ENCODE results near the gene CFAP100.

CFAP100 gene

GRCh38 chr3:126456211-126456610, 61.5 kb downstream of the CFAP100 start:
- DNase-seq (ENCODE audit: insufficient read length, low spot score) (no peak), FAIRE-seq (no peak)
- TF ChIP-seq CTCF (IDR thresholded peaks at IDR 0.05; ENCODE audit: insufficient read depth, missing control alignments), result no peak

- FAIRE-seq (no peak), DNase-seq (ENCODE audit: insufficient read length, low spot score) (no peak)
- no peak for TF ChIP-seq CTCF (IDR thresholded peaks at IDR 0.05; ENCODE audit: insufficient read depth, missing control alignments)
Observed at GRCh38 chr3:126456766-126457388, 62.2 kb downstream of the CFAP100 start.

- no peak for FAIRE-seq
- DNase-seq (ENCODE audit: insufficient read length, low spot score), result no peak
- TF ChIP-seq CTCF (IDR thresholded peaks at IDR 0.05; ENCODE audit: insufficient read depth, missing control alignments), result no peak
Observed at GRCh38 chr3:126459111-126459762, 64.5 kb downstream of the CFAP100 start.

GRCh38 chr3:126459763-126460127, 65.0 kb downstream of the CFAP100 start:
- no peak for FAIRE-seq
- no peak for TF ChIP-seq CTCF (IDR thresholded peaks at IDR 0.05; ENCODE audit: insufficient read depth, missing control alignments)
- no peak for DNase-seq (ENCODE audit: insufficient read length, low spot score)

- no peak for FAIRE-seq
- TF ChIP-seq CTCF (IDR thresholded peaks at IDR 0.05; ENCODE audit: insufficient read depth, missing control alignments), result no peak
Observed at GRCh38 chr3:126460381-126460780, 65.7 kb downstream of the CFAP100 start.

GRCh38 chr3:126461450-126462070, 66.9 kb downstream of the CFAP100 start:
- no peak for TF ChIP-seq CTCF (IDR thresholded peaks at IDR 0.05; ENCODE audit: insufficient read depth, missing control alignments)
- DNase-seq (ENCODE audit: insufficient read length, low spot score) (no peak), FAIRE-seq (no peak)

More at GRCh38 chr3:126460381-126460780, 65.7 kb downstream of the CFAP100 start:
- DNase-seq (ENCODE audit: insufficient read length, low spot score), result no peak

- no peak for TF ChIP-seq CTCF (IDR thresholded peaks at IDR 0.05; ENCODE audit: insufficient read depth, missing control alignments)
- no peak for FAIRE-seq
Observed at GRCh38 chr3:126463521-126463920, 68.8 kb downstream of the CFAP100 start.

More at GRCh38 chr3:126463521-126463920, 68.8 kb downstream of the CFAP100 start:
- DNase-seq (ENCODE audit: insufficient read length, low spot score), result no peak

Measured in D721Med (cell line).